COLO829 (cell line): ENCODE data around the gene THOP1.
A peak's percentile ranks its signal among the peaks of the same experiment; 100 is the strongest.

ENCODE experiments used
- DNase-seq: peaks from one replicate; pipeline ENCODE4 v3.0.0; 2012; ENCODE audit warnings: low spot score

Gene THOP1

GRCh38 chr19:2785244-2785997 lies at the start of gene THOP1:
TSS of gene THOP1 (plus strand) at chr19:2785503. CDS start at chr19:2785663, 160 bp downstream.
- peak; percentile 98 for DNase-seq

GRCh38 chr19:2736550-2737190 lies 48.6 kb upstream of the THOP1 start:
- DNase-seq: no peak

- peak; percentile 100 for DNase-seq
These were observed 45.5 kb upstream of the THOP1 start, which contains the start of gene SLC39A3 for GRCh38 chr19:2739602-2740313. TSS of gene SLC39A3 (minus strand) at chr19:2740017. CDS start at chr19:2737257, 2,760 bp downstream.

GRCh38 chr19:2740314-2740656 lies 45.0 kb upstream of the THOP1 start:
- no peak for DNase-seq

GRCh38 chr19:2743099-2743498 lies 42.2 kb upstream of the THOP1 start:
- DNase-seq: no peak

GRCh38 chr19:2744113-2744512 lies 41.2 kb upstream of the THOP1 start:
- DNase-seq: no peak

- DNase-seq: no peak
These were observed 38.0 kb upstream of the THOP1 start for GRCh38 chr19:2747349-2747748.

- no peak for DNase-seq
These were observed 34.4 kb upstream of the THOP1 start for GRCh38 chr19:2750808-2751437.

GRCh38 chr19:2751438-2751830 lies 33.9 kb upstream of the THOP1 start:
- no peak for DNase-seq

GRCh38 chr19:2754659-2755447 lies 30.4 kb upstream of the THOP1 start:
- DNase-seq: no peak

GRCh38 chr19:2755448-2755705 lies 29.9 kb upstream of the THOP1 start:
- DNase-seq: no peak

- no peak for DNase-seq
These were observed 29.5 kb upstream of the THOP1 start for GRCh38 chr19:2755811-2756210.

- DNase-seq: no peak
These were observed 28.8 kb upstream of the THOP1 start for GRCh38 chr19:2756477-2756876.

GRCh38 chr19:2756921-2757881 lies 28.1 kb upstream of the THOP1 start:
- no peak for DNase-seq

GRCh38 chr19:2758601-2759313 lies 26.5 kb upstream of the THOP1 start:
- no peak for DNase-seq

GRCh38 chr19:2759362-2759761 lies 25.9 kb upstream of the THOP1 start:
- no peak for DNase-seq

GRCh38 chr19:2759965-2760364 lies 25.3 kb upstream of the THOP1 start:
- no peak for DNase-seq

GRCh38 chr19:2761309-2761677 lies 24.0 kb upstream of the THOP1 start:
- DNase-seq: no peak

GRCh38 chr19:2761876-2762782 lies 23.2 kb upstream of the THOP1 start:
- no peak for DNase-seq
